ENCODE measurements around the gene SYNJ2BP. TPM values are rescaled to one million over a fixed set of nuclear protein-coding genes. Genes with fewer than 3 reads are reported as not detected.

SYNJ2BP gene
- total and polyA plus RNA-seq, 2 of the 13 experiments (the other 11 are each of a cell fraction or from before 2014, with no cell fraction given), result 18.1 to 28.6 TPM

DNA sequence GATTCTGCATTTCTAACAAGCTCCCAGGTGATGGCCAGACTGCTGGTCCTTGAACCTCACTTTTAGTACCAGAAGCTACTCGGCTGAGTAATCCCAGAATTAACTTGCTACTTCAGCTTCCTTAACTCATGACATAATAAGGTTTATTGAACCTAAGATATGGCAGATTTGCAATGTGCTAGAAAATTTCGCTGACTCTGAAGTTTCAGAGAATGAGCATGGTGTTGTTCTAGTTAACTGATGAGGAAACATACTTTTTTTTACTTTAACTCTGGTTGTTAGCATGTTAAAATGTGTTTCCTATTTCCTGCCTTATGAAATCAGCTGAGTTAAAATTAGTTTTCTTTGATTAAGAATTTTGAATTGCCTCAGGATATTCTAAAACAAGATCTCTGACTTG, 34.4 kb downstream of the SYNJ2BP start:
- ATAC-seq (no peak), FAIRE-seq (no peak), DNase-seq (ENCODE audit: low spot score) (no peak)
- Histone ChIP-seq H3K9me3 (ENCODE audit: low read length) (no peaks in the 10 kb centered on the region), H2AFZ (ENCODE audit: low read length) (no peak overlapping the region), H3K9ac (ENCODE audit: insufficient read depth, low read depth, low read length) (no peak overlapping the region), H3K79me2 (ENCODE audit: insufficient read depth, low read length) (no peaks in the 10 kb centered on the region), H3K27me3 (ENCODE audit: control insufficient read depth in 1 of 2, insufficient read depth in 2 of 2, low read length in 2 of 2) (no peaks in the 10 kb centered on the region; a peak in 1 of 5 replicates), H3K4me3 (replicated peaks in 1 of 3; ENCODE audit: insufficient read depth in 1 of 3, low read depth in 2 of 3, low read length in 3 of 3) (no peak overlapping the region), H3K36me3 (replicated peaks in 1 of 2; ENCODE audit: control insufficient read depth in 1 of 2, insufficient read depth in 2 of 2, low read length in 2 of 2) (peaks cover 3 to 9% of the 10 kb centered on the region in 2 experiments; a peak in 3 of 5 replicates), H3K4me1 (ENCODE audit: insufficient read depth, low read length) (no peaks in the 10 kb centered on the region), H3K4me2 (ENCODE audit: low read depth, low read length) (no peak overlapping the region), H4K20me1 (ENCODE audit: insufficient read depth, low read length) (no peaks in the 10 kb centered on the region), H3K27ac (ENCODE audit: extremely low read length, insufficient read depth, low read length) (no peak overlapping the region)
- no peak for TF ChIP-seq ZNF33A (CRISPR knock-in tag; IDR thresholded peaks at IDR 0.05; ENCODE audit: borderline replicate concordance)
- TF ChIP-seq MAFK (conservative IDR thresholded peaks at IDR 0.05 in 1 of 2, IDR thresholded peaks at IDR 0.05 in 1 of 2; ENCODE audit: low read length in 2 of 2), result peak; percentile 92
- TF ChIP-seq, protein P1, sequence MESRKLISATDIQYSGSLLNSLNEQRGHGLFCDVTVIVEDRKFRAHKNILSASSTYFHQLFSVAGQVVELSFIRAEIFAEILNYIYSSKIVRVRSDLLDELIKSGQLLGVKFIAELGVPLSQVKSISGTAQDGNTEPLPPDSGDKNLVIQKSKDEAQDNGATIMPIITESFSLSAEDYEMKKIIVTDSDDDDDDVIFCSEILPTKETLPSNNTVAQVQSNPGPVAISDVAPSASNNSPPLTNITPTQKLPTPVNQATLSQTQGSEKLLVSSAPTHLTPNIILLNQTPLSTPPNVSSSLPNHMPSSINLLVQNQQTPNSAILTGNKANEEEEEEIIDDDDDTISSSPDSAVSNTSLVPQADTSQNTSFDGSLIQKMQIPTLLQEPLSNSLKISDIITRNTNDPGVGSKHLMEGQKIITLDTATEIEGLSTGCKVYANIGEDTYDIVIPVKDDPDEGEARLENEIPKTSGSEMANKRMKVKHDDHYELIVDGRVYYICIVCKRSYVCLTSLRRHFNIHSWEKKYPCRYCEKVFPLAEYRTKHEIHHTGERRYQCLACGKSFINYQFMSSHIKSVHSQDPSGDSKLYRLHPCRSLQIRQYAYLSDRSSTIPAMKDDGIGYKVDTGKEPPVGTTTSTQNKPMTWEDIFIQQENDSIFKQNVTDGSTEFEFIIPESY (CRISPR knock-in tag; IDR thresholded peaks at IDR 0.05), result no peak
- TF ChIP-seq, protein P2, sequence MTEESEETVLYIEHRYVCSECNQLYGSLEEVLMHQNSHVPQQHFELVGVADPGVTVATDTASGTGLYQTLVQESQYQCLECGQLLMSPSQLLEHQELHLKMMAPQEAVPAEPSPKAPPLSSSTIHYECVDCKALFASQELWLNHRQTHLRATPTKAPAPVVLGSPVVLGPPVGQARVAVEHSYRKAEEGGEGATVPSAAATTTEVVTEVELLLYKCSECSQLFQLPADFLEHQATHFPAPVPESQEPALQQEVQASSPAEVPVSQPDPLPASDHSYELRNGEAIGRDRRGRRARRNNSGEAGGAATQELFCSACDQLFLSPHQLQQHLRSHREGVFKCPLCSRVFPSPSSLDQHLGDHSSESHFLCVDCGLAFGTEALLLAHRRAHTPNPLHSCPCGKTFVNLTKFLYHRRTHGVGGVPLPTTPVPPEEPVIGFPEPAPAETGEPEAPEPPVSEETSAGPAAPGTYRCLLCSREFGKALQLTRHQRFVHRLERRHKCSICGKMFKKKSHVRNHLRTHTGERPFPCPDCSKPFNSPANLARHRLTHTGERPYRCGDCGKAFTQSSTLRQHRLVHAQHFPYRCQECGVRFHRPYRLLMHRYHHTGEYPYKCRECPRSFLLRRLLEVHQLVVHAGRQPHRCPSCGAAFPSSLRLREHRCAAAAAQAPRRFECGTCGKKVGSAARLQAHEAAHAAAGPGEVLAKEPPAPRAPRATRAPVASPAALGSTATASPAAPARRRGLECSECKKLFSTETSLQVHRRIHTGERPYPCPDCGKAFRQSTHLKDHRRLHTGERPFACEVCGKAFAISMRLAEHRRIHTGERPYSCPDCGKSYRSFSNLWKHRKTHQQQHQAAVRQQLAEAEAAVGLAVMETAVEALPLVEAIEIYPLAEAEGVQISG (CRISPR knock-in tag; IDR thresholded peaks at IDR 0.05), result no peak
- no peak for TF ChIP-seq RBFOX2 (IDR thresholded peaks at IDR 0.05; ENCODE audit: low read depth, low read length)
- TF ChIP-seq GPN1 (CRISPR knock-in tag; IDR thresholded peaks at IDR 0.05; ENCODE audit: borderline replicate concordance), result no peak
- no peak for TF ChIP-seq CEBPG (CRISPR knock-in tag; IDR thresholded peaks at IDR 0.05)
- TF ChIP-seq MAFF (IDR thresholded peaks at IDR 0.05; ENCODE audit: low read depth, low read length), result peak; percentile 90
- no peak for TF ChIP-seq FOXP1 (IDR thresholded peaks at IDR 0.05)
- TF ChIP-seq FOXP1 (CRISPR knock-in tag; IDR thresholded peaks at IDR 0.05), result no peak
- TF ChIP-seq ADNP (CRISPR knock-in tag; IDR thresholded peaks at IDR 0.05), result no peak
- TF ChIP-seq MEF2D (CRISPR knock-in tag; IDR thresholded peaks at IDR 0.05), result no peak
- no peak for TF ChIP-seq MAZ (IDR thresholded peaks at IDR 0.05; ENCODE audit: borderline replicate concordance, low read depth, low read length)
- no peak for TF ChIP-seq MAZ (CRISPR knock-in tag; IDR thresholded peaks at IDR 0.05; ENCODE audit: low read depth)
- no peak for TF ChIP-seq BHLHE40 (IDR thresholded peaks at IDR 0.05; ENCODE audit: low read length)
- TF ChIP-seq KDM6A (CRISPR knock-in tag; IDR thresholded peaks at IDR 0.05; ENCODE audit: low read depth), result no peak
- no peak for TF ChIP-seq GABPA (IDR thresholded peaks at IDR 0.05; ENCODE audit: low read depth, low read length)
- TF ChIP-seq GABPA (CRISPR knock-in tag; IDR thresholded peaks at IDR 0.05; ENCODE audit: low read depth), result no peak
- TF ChIP-seq CHD4 (IDR thresholded peaks at IDR 0.05; ENCODE audit: borderline replicate concordance, low read length), result no peak
- ChIA-PET CTCF (ENCODE audit: low intra/inter-chr PET ratio, low total read pairs) (no interaction called here), POLR2A (no interaction called here)
- in situ Hi-C loops (cut with HindIII; ENCODE audit: extremely low pct_ligation_motif_present, low pct_unique_long_range_greater_than_20kb), result no loop called here
- WGBS (ENCODE audit: low lambda C conversion rate), result 98% methylated on average over 2 of the region's 2 CpGs
- no TSS peak for BruUV-seq (replicated peaks)
- intact Hi-C loops (cut with micrococcal nuclease; ENCODE audit: unreplicated experiment), result no loop called here

All from HepG2 (cell line).